Left renal pelvis (tissue), 4 donors: Measurements from ENCODE around the gene DRD2. TPM values are rescaled to one million over a fixed set of nuclear protein-coding genes. Genes with fewer than 3 reads are reported as not detected.

Experiments used
- DNase-seq, 4 donors: peaks; one replicate each; pipeline ENCODE4 v3.0.0-alpha.2; 2013; ENCODE audit warnings: low read depth in 4 of 4, low spot score in 3 of 4
- polyA plus RNA-seq, 4 donors: library from polyadenylated mRNA; unstranded; fragments of 120-200 nt; gene quantifications; one replicate each; pipeline ENCODE4 v1.2.1, GENCODE V29; 2013; ENCODE audit not compliant: insufficient read length in 4 of 4

DRD2 gene
- polyA plus RNA-seq, 4 donors = 0.21 to 0.91 (median 0.64) TPM

DNA sequence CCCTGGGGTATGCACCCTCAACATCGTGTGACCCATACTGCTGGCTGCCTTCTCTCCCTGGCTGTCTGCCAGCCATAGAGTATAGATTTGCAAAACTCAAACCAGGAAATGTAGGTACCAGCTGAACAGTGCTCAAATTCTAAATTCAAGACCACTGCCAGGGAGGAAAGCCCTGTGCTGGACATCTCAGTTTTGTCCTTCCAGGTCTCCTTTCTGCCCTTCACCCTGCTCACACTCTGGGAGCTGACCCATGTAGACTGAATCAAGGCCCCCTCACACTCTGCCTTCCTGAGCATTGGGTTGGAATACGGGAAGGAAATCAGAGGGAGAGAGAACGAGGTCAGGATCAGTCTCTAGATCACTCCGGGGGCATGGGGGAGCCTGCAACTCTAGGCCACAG, 12.4 kb upstream of the DRD2 start:
- no peak for DNase-seq

DNA sequence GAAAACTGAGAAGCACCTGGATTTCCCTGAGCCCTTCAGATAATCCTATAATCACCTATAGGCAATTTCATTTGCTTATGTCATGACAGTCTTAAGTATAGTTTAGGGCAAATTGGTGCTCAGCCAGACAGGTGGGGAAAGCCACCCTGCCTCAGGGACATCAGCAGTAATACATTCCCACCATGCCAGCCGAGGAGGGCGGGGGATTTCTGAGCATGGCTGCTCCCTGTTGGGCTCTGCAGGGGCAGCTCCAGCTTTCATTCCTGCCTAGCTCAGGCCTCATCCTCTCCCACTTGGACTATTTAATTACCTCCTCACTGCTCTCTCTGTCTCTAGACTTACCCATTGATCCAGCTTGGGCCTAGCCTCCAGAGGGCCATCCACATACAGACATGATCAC, 9.0 kb upstream of the DRD2 start:
- no peak for DNase-seq

DNA sequence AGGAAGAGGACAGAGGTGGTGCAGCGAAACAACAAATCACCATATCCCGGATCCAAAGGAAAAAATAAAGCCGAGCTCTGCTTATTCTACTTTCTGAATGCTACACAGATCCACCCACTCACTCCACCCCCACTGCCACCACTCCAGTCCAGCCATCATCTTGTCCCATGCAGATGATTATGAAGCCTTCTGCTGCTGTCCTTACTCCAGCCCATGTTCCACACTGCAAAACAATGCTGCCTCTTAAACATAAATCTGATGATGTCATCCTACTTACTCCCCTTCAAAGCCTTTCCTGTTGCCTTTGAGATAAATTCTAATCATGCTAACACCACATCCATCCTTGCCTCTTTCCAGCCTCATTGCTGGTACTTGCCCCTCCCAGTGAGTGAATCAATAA, 6.5 kb upstream of the DRD2 start:
- DNase-seq = no peak

DNA sequence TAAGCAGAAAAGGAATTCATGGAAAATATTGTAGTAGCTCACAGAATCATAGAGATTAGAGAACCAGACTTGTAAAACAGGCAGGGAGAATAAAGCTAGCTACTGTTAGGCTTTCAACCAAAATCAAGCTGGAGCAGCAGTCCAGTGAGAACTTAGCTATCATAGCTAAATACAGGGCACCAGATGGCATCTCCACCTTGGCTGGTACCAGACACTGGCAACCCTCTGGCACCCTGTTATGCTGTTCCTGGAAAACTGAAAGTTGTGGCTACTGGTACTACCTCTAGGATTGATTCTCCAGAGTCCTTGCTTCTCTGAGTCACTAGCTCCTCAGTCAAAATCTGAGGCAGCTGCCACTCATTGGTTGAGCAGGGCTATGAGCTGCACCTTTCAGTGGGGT, 6.0 kb upstream of the DRD2 start:
- no peak for DNase-seq

DNA sequence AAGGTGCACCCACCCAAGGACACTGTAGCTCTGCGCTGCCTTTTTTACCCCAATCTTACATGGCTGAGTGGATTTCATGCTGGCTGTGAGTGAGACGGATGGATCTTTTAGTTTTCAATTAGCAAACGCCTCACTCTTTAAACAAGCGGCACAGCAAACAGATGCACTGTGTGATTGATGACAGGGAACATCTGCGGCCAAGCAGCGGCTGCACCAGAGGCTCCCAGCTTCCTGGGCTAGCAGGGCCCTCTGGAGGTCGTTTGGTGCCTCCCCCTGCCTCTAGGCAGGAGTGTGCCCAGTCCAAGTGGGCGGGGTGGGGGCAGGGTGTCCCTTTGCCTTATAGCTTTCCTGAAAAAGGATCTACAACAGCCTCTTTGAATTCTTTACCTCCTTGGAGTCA, 2.1 kb upstream of the DRD2 start:
- DNase-seq = no peak

DNA sequence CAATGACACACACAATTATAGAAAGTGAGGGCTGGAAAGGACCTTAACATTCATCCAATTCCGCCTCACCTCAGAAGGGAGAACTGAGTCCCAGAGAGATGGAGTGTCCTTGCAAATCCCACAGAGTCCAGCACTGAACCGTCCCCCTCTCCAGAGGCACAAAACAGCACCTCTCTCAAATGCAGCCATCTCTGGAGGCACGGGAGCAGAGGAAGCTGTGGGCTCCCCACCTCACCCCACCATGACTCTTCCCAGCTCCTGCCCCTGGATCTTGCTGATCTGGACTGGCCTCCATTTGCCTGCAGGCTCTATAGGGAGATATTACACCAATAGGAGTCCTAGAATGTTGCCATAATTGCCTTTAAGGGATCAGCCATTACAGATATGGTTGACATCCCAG, 1.4 kb upstream of the DRD2 start:
- no peak for DNase-seq

DNA sequence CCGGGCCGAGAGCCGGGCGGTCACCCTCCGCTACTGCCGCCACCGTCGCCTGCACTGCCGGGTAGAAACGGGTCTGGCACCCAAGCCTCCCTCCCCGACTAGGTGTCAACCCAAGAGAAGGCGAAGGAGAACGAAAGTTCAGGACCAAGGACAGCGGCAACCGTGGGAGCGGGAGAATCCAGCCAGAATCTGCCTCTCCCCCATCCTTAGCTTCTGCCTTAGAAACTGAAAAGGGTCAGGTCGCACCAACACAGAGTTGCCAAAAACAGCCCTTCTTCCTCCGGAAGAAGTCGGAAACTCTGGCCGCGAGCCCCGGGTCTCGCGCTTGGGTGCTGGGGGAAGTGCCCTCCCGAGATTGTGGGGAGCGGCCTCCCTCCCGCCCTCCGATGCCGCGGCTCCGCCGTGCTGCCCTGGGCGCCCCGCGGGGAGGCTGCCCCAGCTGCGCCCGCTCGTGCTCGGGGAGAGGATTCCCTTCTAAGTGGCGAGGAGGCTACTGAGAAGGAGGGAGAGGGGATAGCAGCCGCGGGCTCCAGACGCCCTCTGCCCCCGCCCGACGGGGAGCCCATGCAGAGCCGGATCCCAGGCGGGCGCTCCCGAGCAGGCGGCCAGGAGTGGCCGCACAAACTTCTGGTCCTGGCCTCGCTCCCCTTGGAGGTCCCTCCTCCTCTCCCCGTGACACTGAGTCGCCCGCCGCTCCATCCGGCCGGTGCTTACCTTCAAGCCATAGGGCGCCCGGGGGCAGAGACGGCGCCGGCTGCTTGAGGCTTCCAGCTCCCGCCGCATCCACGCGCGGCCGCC, 637 bp downstream of the DRD2 start:
- peak; percentile 79 to 93 (median 88) for DNase-seq

DNA sequence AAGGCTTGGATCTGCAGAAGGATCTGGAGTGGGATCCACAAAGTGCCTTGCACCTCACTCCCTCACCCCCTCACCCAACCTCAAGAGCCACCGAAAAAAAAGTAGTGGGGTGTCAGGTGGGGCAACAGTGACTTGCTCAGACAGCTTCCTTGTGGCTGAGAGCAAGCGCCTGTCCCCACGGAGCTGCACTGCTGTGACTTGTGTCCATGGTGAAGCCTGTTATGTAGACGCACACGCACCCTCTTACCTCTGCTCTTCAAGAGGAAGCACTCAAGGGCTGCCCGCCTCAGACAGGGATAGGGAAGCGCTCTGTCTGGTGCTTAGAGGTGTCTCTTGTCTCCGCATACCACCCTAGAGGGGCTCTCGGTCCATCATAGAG, 1.2 kb downstream of the DRD2 start:
- DNase-seq = no peak

DNA sequence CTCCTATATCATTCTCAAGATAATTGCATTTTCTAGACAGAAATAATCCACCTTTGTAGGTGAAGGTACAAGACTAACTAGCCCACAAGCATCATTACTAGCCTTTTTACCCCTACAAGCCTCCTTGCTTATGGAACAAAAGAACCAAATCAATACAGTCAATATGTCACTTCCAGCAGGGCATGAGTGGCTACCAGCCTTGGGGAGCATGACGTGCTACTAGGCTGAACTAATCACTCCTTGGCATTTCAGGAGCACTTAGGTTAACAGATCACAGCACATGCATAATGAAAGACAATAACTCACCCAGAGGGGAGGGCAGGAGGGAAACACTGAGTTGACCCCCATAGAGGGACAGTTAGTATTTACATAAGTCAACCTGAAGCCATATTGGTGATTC, 2.7 kb downstream of the DRD2 start:
- DNase-seq = no peak

DNA sequence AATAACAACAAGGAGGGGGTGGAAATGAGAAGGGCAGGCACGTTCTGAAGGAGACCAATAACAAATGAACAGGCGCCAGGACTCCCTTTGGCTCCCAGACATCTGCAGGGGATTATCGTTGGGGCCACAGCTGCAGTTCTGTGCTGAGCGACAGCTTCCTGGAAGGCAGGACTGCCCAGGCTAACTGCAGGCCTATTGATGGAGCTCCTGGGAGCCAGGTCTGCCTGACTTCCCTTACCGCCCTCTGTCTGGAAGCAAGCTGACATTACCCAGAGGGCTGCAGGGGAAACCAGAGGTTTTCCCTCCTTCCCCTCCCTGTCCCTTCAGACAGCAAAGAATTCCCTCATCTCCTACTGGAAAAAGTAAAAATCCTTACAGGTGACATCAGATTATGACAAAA, 5.0 kb downstream of the DRD2 start:
- no peak for DNase-seq

DNA sequence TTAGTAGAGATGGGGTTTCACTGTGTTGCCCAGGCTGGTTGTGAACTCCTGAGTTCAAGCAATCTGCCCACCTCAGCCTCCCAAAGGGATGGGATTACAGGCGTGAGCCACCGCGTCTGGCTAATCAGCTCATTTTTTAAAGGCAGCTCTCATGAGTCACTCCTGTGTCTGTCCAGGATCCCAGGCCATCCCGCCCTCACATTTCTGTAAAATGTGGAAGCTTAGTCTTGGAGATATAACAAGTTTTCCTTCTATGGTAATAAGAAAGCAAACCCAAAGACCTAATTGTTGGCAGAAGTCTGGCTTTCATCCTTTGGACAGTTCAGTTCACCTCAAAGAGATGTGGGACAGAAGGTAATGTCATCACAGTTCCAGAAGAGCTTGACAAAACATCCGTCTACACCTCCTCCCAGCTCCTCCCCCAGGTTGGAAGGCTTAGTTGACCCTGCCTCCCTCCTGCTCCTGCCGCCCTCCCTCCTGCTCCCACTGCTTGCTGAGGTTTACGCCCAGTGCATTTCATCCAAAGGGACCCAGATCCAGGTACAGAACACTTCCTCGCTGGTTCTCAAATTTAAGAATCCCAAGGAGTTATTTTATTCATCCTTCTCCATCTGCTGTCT, 6.4 kb downstream of the DRD2 start:
- no peak for DNase-seq

DNA sequence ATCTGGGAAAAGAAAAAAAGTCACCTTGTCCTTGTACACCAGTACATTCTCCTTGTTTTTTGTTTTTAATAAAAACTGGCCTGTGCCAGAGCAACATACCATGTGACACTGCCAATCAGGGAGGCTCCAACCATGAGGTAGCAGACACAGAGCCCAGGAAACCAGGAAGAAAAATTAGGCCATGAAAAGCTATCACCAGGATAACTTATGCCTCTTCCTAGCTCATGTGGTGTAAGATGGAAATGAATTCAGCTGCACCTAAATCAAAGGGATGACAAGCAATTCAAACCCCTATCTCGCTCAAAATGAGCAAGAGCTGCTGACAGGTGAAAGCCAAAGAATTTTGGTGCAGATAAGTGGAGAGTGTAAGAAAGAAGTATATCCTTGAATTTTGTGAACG, 7.7 kb downstream of the DRD2 start:
- no peak for DNase-seq

DNA sequence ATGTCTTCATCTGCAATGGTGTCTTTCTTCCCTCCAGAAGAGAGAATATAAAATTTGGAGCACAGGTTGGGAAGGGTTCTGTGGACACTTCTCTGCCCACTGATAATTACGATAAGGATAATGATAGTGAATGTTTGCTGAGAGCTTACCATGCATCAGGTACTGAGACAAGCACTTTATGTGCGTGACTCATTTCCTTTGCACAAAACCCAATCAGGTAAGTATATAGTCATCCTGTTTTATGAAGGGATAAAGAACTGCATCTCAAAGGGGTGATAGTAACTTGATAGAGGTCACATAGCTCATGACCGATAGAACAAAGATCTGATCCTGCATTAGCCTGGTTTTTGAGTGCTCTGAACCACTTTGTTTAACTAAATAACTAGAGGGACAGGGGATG, 9.4 kb downstream of the DRD2 start:
- DNase-seq = no peak

DNA sequence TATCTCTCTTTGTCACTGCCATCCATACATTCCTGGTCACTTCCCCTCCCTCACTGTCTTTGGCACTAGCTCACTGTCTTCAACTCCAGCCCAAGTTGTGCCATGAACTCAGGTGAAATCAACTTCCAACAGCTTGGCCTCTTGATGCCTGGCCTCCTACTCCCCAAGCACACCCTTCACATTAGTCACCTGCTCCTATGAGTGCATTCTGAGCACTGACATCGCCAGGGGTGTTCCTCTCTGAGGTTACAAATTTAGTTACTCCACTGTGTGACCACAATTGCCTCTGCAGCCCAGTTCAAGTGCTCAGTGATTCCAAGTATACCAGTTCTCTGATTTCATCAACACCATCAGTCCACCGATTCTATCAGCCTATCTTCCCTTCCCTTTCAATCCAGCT, 10.8 kb downstream of the DRD2 start:
- DNase-seq = no peak

DNA sequence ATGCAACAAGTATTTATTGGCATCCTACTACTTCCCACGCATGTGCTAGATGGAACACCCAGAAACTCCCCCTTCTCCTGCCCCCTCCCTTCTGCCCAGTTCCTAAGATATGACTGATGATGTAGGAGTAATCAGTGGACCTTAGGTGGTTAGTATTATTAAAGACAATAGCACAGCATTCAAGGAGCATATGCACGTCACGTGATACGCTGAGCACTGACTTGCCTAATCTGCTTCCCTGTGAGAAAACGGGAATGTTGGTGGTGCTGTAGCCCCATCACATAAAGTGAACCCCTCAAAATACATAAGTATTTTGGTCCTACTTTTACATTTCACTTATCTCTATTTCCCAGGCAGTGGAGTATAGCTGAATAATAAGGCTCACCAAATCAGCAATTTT, 12.4 kb downstream of the DRD2 start:
- no peak for DNase-seq

DNA sequence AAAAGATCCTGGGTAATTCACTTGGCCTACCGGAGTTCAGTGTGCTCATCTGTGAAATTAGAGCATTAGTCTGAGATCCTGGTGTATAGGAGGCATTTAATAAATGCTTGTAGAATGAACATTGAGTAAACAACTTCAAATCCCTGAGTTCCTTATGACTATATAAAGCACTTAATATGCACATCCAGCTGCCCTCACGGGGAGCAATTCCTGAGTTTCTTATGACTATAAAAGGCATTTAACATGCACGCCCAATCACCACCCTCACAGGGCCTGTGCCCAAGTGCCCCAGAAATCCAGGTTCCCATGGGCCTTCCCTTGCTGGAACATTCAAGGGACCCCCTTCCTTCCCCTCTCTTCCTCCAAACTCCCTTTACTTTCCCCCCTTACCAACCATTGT, 13.6 kb downstream of the DRD2 start:
- no peak for DNase-seq

DNA sequence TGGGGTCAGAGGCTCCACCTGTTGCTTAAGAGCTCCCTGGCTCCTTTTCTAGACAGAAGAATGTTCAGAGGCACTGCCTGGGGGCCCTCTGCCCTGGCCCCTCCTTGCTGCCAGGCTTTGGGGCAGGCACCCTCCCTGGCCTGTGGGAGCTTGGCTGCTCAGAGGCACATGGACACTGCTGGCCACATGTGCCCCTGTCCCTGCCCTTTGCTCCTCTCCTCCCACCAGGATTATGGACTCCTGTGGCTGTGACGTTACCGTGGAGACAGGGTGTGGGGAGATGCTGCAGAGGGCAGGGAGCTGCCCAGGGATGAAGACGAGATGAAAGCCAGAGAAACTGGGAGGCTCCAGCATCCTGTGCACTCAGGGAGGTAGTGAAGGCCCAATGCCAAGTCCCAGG, 14.7 kb downstream of the DRD2 start:
- DNase-seq = no peak

DNA sequence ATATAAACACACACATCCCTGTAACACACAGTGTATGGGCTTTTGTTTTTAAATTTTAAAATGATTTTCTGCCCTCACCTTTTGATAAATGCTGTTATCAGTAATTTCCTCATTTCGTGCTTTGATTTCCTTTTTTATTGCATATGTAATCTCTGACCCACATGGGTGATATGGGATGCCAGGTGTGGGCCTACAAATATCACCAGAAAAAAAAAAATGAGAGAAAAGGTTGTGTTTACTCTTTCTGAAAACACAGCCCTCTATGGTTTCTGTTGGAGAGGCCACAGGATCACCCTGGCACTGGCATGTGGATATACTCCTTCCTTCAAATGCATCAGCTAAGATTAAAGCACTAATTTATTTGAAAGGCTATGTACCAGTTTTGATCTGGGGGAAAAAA, 17.0 kb downstream of the DRD2 start:
- no peak for DNase-seq

DNA sequence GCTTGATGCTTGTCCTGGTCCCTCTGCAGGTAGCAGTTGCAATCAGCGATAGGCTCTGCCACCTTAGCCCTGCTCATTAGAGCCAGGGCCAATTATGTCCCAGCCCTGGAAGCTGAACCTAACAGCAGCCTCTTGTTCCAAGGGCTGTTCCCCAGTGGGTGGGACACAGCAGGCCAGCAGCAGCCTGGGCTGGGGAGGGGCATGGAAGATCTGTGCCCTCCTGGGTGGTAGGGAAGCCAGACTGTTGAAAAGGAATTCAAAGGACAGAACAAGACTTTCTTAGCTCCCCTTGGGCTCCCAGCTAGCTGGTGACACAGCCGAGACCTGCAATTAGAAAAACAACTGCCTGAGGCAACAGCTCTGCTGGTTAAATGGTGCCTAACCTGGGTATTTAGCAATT, 17.4 kb downstream of the DRD2 start:
- DNase-seq = no peak

DNA sequence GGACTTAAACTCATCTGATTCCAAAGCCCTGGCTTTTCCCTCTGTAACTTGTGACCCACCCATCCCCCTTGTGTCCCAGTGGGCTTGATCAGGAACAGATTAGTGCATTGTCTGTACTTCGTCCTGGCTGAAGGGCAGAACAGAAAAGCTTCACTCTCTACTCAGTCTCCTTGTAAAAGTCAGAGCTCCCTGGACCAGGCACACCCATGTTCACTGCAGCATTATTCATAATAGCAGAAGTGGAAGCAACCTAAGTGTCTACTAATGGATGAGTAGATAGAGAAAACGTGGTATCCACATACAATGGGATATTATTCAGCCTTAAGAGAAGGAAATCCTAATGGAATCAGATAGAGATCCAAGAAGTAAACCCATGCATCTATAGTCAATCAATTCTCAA, 20.7 kb downstream of the DRD2 start:
- DNase-seq = no peak

DNA sequence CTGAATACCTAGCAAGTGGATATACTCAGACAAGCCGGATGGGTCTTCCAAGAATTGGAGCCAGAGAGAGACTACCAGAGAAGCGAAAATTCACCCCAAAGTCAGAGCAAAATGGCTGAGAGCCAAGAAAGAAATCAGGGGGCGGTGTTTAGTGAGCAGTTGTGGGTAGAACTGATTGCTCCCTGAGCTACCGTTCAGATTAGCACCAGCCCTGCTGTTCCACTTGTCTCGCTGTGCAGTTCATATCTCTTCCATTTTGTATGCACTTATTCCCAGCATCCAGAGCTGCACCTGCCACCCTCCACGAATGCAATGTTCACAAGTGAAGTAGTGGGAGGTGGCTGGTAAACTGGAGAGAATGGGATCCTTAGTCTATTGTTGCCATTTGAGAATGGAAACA, 25.5 kb downstream of the DRD2 start:
- no peak for DNase-seq

DNA sequence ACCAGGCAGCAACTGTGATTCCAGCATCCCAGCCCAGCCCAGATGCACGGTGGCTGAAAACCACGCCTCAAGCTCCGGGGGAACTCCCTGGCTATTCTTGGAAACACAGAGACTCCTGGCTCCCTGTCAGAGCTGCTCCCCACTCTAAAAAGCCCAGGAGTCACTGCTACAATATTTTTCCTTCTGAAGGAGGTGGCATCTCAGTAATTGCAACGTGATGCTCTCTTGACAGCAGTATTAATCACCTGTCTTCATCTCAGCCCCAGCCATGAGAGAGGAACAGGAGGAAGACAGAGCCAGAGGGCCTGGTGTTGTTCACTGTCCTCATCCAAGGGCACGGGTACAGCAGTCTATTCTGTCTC, 26.9 kb downstream of the DRD2 start:
- DNase-seq = no peak
